Esophagus squamous epithelium (tissue), 5 donors: ENCODE data around the gene ITPR2. TPM values are rescaled to one million over a fixed set of nuclear protein-coding genes. Genes with fewer than 3 reads are reported as not detected.
"Not testable (repeated sequence)": the region's sequence is repeated elsewhere in the genome, so short reads cannot be mapped to it uniquely, and the experiment has no call there.

Experiments used
- DNase-seq: peaks from one replicate; lab custom pipeline; 2025; lab: John Stamatoyannopoulos, UW
- H3K27ac ChIP-seq, 4 donors: fragments of 200-600 bp; sonication (generic); one replicate each; pipeline ENCODE4 v1.5.1; 2016 to 2019; ENCODE audit warnings: mild to moderate bottlenecking in 1 of 4
- H3K27me3 ChIP-seq, 4 donors: fragments of 200-600 bp; sonication (generic); 1 replicate in 3 of 4; 2 replicates in 1 of 4; pipeline versions ENCODE4 v1.5.1 to v1.6.0; 2017 to 2021; ENCODE audit warnings: antibody characterized with exemption in 1 of 4
- H3K36me3 ChIP-seq, 3 donors: fragments of 200-600 bp; sonication (generic); one replicate each; pipeline ENCODE4 v1.5.1; 2016 to 2019
- H3K4me1 ChIP-seq, 3 donors: fragments of 200-600 bp; sonication (generic); one replicate each; pipeline ENCODE4 v1.5.1; 2017 to 2019
- H3K4me3 ChIP-seq, 4 donors: fragments of 200-600 bp; sonication (generic); 1 replicate in 3 of 4; 2 replicates in 1 of 4; pipeline ENCODE4 v1.5.1; 2016 to 2019; ENCODE audit warnings: mild to moderate bottlenecking in 2 of 4, moderate library complexity in 1 of 4
- H3K9me3 ChIP-seq, 3 donors: fragments of 200-600 bp; sonication (generic); one replicate each; pipeline ENCODE4 v1.5.1; 2016 to 2019
- POLR2A ChIP-seq, 4 donors: fragments of 450-650 bp; IDR thresholded peaks; one replicate each; pipeline ENCODE4 v1.6.1; 2017; ENCODE audit warnings: antibody characterized with exemption in 4 of 4, mild to moderate bottlenecking in 4 of 4, moderate library complexity in 3 of 4
- WGBS, 2 donors: methylation state at CpG; one replicate each; pipeline ENCODE4 v1.1.5; 2018; 5-methylcytosine and 5-hydroxymethylcytosine counted together
- intact Hi-C: fragments of 100-400 bp; cut with DNase I; formaldehyde crosslinking; loops from one replicate; pipeline ENCODE4 v1.15.0; 2022
- total RNA-seq, 4 donors: library from RNA; depleted of rRNA; stranded (reverse); fragments of >200 nt; gene quantifications; one replicate each; pipeline ENCODE4 v1.1.0, GENCODE V29; 2016
- TF ChIP-seq, protein P1 (sequence below), 6 experiments: fragments of 450-650 bp in 4 of 6; fragments of 200-600 bp in 2 of 6; sonication (generic) in 2 of 6; IDR thresholded peaks; one replicate each; pipeline ENCODE4 v1.5.1; 2016 to 2019; ENCODE audit warnings: antibody characterized with exemption in 6 of 6, mild to moderate bottlenecking in 4 of 6, moderate library complexity in 4 of 6
- donor health status: DM: yes; HTN: yes; CAD: no.

The ITPR2 gene
- total RNA-seq, 4 donors from 2014 or later, result 30.7 to 49.3 (median 37.6) TPM

- Histone ChIP-seq H3K27me3 (no peaks in the 10 kb centered on the region), H3K27ac (no peak overlapping the region), H3K4me3 (no peak overlapping the region), H3K4me1 (peaks cover 0 to 15% (median 0%) of the 10 kb centered on the region in 3 donors), H3K9me3 (peaks cover 0 to 10% (median 10%) of the 10 kb centered on the region in 3 donors), H3K36me3 (peaks cover 0 to 20% (median 0%) of the 10 kb centered on the region in 3 donors)
- no peak for TF ChIP-seq POLR2A (IDR thresholded peaks at IDR 0.05)
- TF ChIP-seq, protein P1, sequence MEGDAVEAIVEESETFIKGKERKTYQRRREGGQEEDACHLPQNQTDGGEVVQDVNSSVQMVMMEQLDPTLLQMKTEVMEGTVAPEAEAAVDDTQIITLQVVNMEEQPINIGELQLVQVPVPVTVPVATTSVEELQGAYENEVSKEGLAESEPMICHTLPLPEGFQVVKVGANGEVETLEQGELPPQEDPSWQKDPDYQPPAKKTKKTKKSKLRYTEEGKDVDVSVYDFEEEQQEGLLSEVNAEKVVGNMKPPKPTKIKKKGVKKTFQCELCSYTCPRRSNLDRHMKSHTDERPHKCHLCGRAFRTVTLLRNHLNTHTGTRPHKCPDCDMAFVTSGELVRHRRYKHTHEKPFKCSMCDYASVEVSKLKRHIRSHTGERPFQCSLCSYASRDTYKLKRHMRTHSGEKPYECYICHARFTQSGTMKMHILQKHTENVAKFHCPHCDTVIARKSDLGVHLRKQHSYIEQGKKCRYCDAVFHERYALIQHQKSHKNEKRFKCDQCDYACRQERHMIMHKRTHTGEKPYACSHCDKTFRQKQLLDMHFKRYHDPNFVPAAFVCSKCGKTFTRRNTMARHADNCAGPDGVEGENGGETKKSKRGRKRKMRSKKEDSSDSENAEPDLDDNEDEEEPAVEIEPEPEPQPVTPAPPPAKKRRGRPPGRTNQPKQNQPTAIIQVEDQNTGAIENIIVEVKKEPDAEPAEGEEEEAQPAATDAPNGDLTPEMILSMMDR (IDR thresholded peaks at IDR 0.05), result no peak
- no peak for DNase-seq
- intact Hi-C loops, result no loop called here
These were observed 312.1 kb downstream of the ITPR2 start for GRCh38 chr12:26520869-26521268.

DNA sequence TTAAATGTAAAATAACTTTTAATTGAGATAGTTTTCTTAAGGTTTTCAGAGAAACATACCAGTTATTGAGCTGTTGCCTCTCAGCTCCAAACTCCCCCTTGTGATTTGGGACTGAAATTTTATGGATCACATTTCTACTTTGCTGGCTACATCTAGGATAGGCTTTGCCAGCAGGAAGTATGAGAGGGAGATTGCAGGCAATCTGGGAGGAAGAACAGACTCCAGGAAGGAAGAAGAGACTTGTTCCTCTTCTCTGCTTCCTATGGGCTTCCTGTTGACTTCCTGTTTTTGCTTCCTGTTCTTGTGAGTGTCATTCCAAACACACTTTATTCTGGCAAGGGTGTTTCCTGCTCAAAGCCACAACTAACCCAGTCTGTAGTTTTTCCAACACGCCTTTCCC is 312.9 kb downstream of the ITPR2 start:
- WGBS, 2 donors, result 81 to 95% methylated on average over 1 of the region's 1 CpG
- TF ChIP-seq, protein P1 (IDR thresholded peaks at IDR 0.05), result no peak
- no peak for TF ChIP-seq POLR2A (IDR thresholded peaks at IDR 0.05)
- no peak overlapping the region for H3K4me3 ChIP-seq
- H3K27ac ChIP-seq, result no peak overlapping the region
- H3K9me3 ChIP-seq, result peaks cover 0 to 3% (median 2%) of the 10 kb centered on the region in 3 donors
- peaks cover 0 to 15% (median 0%) of the 10 kb centered on the region in 3 donors for H3K4me1 ChIP-seq
- DNase-seq, result no peak
- intact Hi-C loops, result no loop called here
- H3K36me3 ChIP-seq, result peaks cover 0 to 12% (median 0%) of the 10 kb centered on the region in 3 donors
- no peaks in the 10 kb centered on the region for H3K27me3 ChIP-seq

DNA sequence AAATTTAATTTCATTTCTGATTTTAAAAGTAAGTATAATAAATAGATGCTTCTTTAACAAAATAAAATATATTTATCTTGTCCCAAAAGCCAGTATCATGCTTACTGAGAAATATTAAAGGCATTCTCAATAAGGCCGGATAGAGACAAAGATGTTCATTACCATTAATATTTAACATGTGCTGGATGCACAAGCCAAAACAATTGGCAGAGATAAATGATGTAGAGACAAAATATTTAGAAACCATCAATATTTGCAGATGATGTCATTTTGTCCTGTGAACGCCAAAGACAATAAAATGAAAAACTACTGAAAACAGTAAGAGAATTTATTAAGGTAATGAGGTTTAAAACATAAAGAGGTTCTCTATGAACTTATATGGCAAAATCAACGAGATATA is 313.5 kb downstream of the ITPR2 start:
- intact Hi-C loops, result no loop called here
- TF ChIP-seq, protein P1 (IDR thresholded peaks at IDR 0.05), result no peak
- TF ChIP-seq POLR2A (IDR thresholded peaks at IDR 0.05), result no peak

DNA sequence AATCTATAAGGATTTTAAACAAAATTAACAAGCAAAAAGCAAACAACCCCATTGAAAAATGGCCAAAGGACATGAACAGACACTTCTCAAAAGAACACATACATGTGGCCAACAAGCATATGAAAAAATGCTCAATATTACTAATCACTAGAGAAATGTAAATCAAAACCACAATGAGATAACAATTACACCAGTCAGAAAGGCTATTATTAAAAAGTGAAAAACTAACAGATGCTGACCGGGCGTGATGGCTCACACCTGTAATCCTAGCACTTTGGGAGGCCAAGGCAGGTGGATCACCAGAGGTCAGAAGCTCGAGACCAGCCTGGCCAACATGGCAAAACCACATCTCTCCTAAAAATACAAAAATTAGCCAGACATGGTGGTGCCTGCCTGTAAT is 315.7 kb downstream of the ITPR2 start:
- DNase-seq, H3K27ac ChIP-seq, H3K4me3 ChIP-seq, H3K4me1 ChIP-seq, intact Hi-C loops, H3K27me3 ChIP-seq, H3K9me3 ChIP-seq: not testable (repeated sequence)
- WGBS, 2 donors, result 56 to 60% methylated on average over 3 of the region's 3 CpGs
- H3K36me3 ChIP-seq, result peaks cover 0 to 11% (median 0%) of the 10 kb centered on the region in 3 donors

More for the DNA sequence above, 313.5 kb downstream of the ITPR2 start:
- WGBS, 2 donors, result 80 to 90% methylated on average over 3 of the region's 3 CpGs
- no peaks in the 10 kb centered on the region for H3K9me3 ChIP-seq
- peaks cover 0 to 15% (median 0%) of the 10 kb centered on the region in 3 donors for H3K4me1 ChIP-seq
- no peak overlapping the region for H3K4me3 ChIP-seq
- peaks cover 0 to 11% (median 0%) of the 10 kb centered on the region in 3 donors for H3K36me3 ChIP-seq
- H3K27me3 ChIP-seq, result no peaks in the 10 kb centered on the region
- H3K27ac ChIP-seq, result no peak overlapping the region
- DNase-seq, result no peak

- TF ChIP-seq, protein P1 (IDR thresholded peaks at IDR 0.05), result no peak
- TF ChIP-seq POLR2A (IDR thresholded peaks at IDR 0.05), result no peak
- H3K4me3 ChIP-seq, result no peak overlapping the region
- intact Hi-C loops, result no loop called here
- no peaks in the 10 kb centered on the region for H3K4me1 ChIP-seq
- H3K9me3 ChIP-seq, result no peaks in the 10 kb centered on the region
- 41 to 59% methylated on average over 3 of the region's 3 CpGs for WGBS, 2 donors
- no peak overlapping the region for H3K27ac ChIP-seq
- no peak for DNase-seq
- no peaks in the 10 kb centered on the region for H3K27me3 ChIP-seq
- H3K36me3 ChIP-seq, result peaks cover 0 to 6% (median 0%) of the 10 kb centered on the region in 3 donors
These were observed 318.6 kb downstream of the ITPR2 start for GRCh38 chr12:26514364-26514763.
